Measurements from ENCODE around the gene RSRC2.
"Not testable (repeated sequence)": the region's sequence is repeated elsewhere in the genome, so short reads cannot be mapped to it uniquely, and the experiment has no call there.

RSRC2 gene

DNA sequence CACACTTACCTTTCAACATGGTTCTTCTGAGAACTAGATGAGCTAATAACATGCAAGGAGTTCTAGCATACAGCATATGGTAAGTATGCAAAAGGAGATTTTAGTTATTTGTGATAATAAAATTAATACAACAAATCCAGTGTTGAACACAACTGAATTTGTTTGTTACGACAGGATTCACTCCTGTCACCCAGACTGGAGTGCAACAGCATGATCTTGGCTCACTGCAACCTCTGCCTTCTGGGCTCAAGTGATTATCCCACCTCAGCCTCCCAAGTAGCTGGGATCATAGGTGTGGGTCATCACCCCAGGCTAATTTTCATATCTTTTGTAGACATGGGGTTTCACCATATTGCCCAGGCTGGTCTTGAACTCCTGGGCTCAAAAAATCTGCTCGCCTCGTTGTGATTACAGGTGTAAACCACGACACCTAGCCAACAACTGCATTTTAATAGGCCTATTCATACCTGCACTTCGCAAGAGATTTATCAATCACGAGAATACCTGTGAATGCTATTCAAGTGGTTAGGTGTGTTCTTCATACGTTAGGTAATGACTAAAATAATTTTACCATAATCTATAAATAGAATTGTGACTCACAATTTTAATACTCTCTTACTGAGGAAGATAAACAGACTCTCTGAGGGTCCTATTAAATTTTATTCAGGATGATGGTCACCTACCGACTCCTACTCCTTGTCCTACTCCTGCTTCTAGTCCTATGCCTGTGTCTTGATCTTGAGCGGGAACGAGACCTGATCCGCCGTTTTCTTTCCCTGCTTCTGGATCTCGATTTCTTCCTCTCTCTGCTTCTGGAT is 10.0 kb downstream of the RSRC2 start:
- H3K27ac ChIP-seq (ENCODE audit: low read length), result no peak overlapping the region
- TF ChIP-seq CTCF (IDR thresholded peaks at IDR 0.05; ENCODE audit: borderline replicate concordance, extremely low read depth, low read length, poor library complexity, severe bottlenecking) (no peak), EZH2 (IDR thresholded peaks at IDR 0.05; ENCODE audit: borderline replicate concordance, low read depth, low read length, severe bottlenecking) (no peak)
- H3K4me1 ChIP-seq (ENCODE audit: insufficient read depth, low read length), result peaks cover 7% of the 10 kb centered on the region; the same call in 1 of the 2 replicates
- peaks cover 97% of the 10 kb centered on the region for H3K36me3 ChIP-seq (ENCODE audit: insufficient read depth, low read length)
- H4K20me1 ChIP-seq (ENCODE audit: insufficient read depth, low read length), result peaks cover 61% of the 10 kb centered on the region
- H2AFZ ChIP-seq (ENCODE audit: low read depth, low read length), result no peak overlapping the region
- DNase-seq (no peak), ATAC-seq (ENCODE audit: insufficient read depth, low read depth) (no peak)
- H3K9ac ChIP-seq (ENCODE audit: low read depth, low read length), result no peak overlapping the region
- no peak overlapping the region for H3K4me3 ChIP-seq (ENCODE audit: low read depth in 1 of 2, low read length in 2 of 2)
- H3K79me2 ChIP-seq (ENCODE audit: insufficient read depth, low read length), result peaks cover 95% of the 10 kb centered on the region
- no peak overlapping the region for H3K4me2 ChIP-seq (ENCODE audit: insufficient read depth, low read length)
- no peaks in the 10 kb centered on the region for H3K27me3 ChIP-seq (ENCODE audit: insufficient read depth, low read length, poor library complexity)
- no peaks in the 10 kb centered on the region for H3K9me3 ChIP-seq (ENCODE audit: insufficient read depth, low read length, severe bottlenecking)

GRCh38 chr12:122515275-122515674 is 11.5 kb downstream of the RSRC2 start:
- Histone ChIP-seq H4K20me1 (ENCODE audit: insufficient read depth, low read length) (peaks cover 55% of the 10 kb centered on the region), H3K4me2 (ENCODE audit: insufficient read depth, low read length) (no peak overlapping the region), H2AFZ (ENCODE audit: low read depth, low read length) (no peak overlapping the region), H3K4me3 (ENCODE audit: low read depth in 1 of 2, low read length in 2 of 2) (no peak overlapping the region), H3K4me1 (ENCODE audit: insufficient read depth, low read length) (no peaks in the 10 kb centered on the region), H3K36me3 (ENCODE audit: insufficient read depth, low read length) (peaks cover 97% of the 10 kb centered on the region), H3K27ac (ENCODE audit: low read length) (no peak overlapping the region), H3K79me2 (ENCODE audit: insufficient read depth, low read length) (peaks cover 95% of the 10 kb centered on the region), H3K9me3 (ENCODE audit: insufficient read depth, low read length, severe bottlenecking) (no peaks in the 10 kb centered on the region), H3K9ac (ENCODE audit: low read depth, low read length) (no peak overlapping the region), H3K27me3 (ENCODE audit: insufficient read depth, low read length, poor library complexity) (no peaks in the 10 kb centered on the region)
- DNase-seq (no peak), ATAC-seq (ENCODE audit: insufficient read depth, low read depth) (0 out of 3 replicates have a peak, but pooled peaks have one; percentile 32)
- TF ChIP-seq EZH2 (IDR thresholded peaks at IDR 0.05; ENCODE audit: borderline replicate concordance, low read depth, low read length, severe bottlenecking) (no peak), CTCF (IDR thresholded peaks at IDR 0.05; ENCODE audit: borderline replicate concordance, extremely low read depth, low read length, poor library complexity, severe bottlenecking) (no peak)

DNA sequence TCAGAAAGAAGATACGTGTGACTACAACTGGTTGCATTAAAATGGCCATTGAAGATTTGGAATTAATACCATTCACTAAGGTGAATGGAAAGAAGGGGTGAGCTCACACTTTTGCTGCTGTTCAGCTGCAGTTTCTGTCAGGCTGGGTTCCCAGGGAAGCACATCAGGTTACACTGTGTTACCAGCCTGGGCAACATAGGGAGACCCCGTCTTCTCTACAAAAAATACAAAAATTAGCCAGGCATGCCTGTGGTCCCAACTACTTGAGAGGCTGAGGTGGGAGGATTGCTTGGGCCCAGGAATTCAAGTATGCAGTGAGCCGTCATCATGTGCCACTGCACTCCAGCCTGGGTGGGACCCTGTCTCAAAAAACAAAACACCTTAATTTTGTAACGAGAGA is 13.1 kb downstream of the RSRC2 start:
- peaks cover 92% of the 10 kb centered on the region for H3K79me2 ChIP-seq (ENCODE audit: insufficient read depth, low read length)
- no peak overlapping the region for H2AFZ ChIP-seq (ENCODE audit: low read depth, low read length)
- H3K9me3 ChIP-seq (ENCODE audit: insufficient read depth, low read length, severe bottlenecking), result no peaks in the 10 kb centered on the region
- no peak overlapping the region for H3K4me3 ChIP-seq (ENCODE audit: low read depth in 1 of 2, low read length in 2 of 2)
- TF ChIP-seq CTCF (IDR thresholded peaks at IDR 0.05; ENCODE audit: borderline replicate concordance, extremely low read depth, low read length, poor library complexity, severe bottlenecking) (no peak), EZH2 (IDR thresholded peaks at IDR 0.05; ENCODE audit: borderline replicate concordance, low read depth, low read length, severe bottlenecking) (no peak)
- peaks cover 51% of the 10 kb centered on the region for H4K20me1 ChIP-seq (ENCODE audit: insufficient read depth, low read length)
- H3K36me3 ChIP-seq (ENCODE audit: insufficient read depth, low read length), result peaks cover 97% of the 10 kb centered on the region
- H3K9ac ChIP-seq (ENCODE audit: low read depth, low read length), result no peak overlapping the region
- DNase-seq (no peak), ATAC-seq (ENCODE audit: insufficient read depth, low read depth) (0 out of 3 replicates have a peak, but pooled peaks have one; percentile 17)
- no peak overlapping the region for H3K4me2 ChIP-seq (ENCODE audit: insufficient read depth, low read length)
- no peaks in the 10 kb centered on the region for H3K27me3 ChIP-seq (ENCODE audit: insufficient read depth, low read length, poor library complexity)
- H3K27ac ChIP-seq (ENCODE audit: low read length), result no peak overlapping the region
- no peaks in the 10 kb centered on the region for H3K4me1 ChIP-seq (ENCODE audit: insufficient read depth, low read length)

DNA sequence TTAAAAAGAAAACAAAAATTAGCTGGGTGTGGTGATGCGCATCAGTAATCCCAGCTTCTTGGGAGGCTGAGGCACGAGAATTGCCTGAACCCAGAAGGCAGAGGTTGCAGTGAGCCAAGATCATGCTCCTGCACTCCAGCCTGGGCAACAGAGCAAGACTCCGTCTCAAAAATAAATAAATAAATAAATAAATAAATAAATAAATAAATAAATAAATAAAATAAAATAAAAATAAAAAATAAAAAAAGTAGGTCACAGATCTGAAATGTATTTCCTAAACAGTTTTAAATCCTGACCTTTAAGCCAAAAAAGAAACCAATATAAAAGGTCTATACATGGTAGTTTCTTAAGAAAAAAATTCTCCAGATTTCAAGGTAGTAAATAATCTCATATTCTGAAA is 13.7 kb downstream of the RSRC2 start:
- peaks cover 92% of the 10 kb centered on the region for H3K79me2 ChIP-seq (ENCODE audit: insufficient read depth, low read length)
- ATAC-seq (ENCODE audit: insufficient read depth, low read depth); H3K27ac ChIP-seq (ENCODE audit: low read length); H3K27me3 ChIP-seq (ENCODE audit: insufficient read depth, low read length, poor library complexity); H3K4me3 ChIP-seq (ENCODE audit: low read depth in 1 of 2, low read length in 2 of 2); H2AFZ ChIP-seq (ENCODE audit: low read depth, low read length); H3K9ac ChIP-seq (ENCODE audit: low read depth, low read length); H3K4me1 ChIP-seq (ENCODE audit: insufficient read depth, low read length); DNase-seq; H3K4me2 ChIP-seq (ENCODE audit: insufficient read depth, low read length); H3K9me3 ChIP-seq (ENCODE audit: insufficient read depth, low read length, severe bottlenecking): not testable (repeated sequence)
- H4K20me1 ChIP-seq (ENCODE audit: insufficient read depth, low read length), result peaks cover 51% of the 10 kb centered on the region
- peaks cover 98% of the 10 kb centered on the region for H3K36me3 ChIP-seq (ENCODE audit: insufficient read depth, low read length)
